A673 (cell line): ENCODE data around the gene TH. TPM values are rescaled to one million over a fixed set of nuclear protein-coding genes. Genes with fewer than 3 reads are reported as not detected.

ENCODE experiments used
- BruUV-seq: library from RNA; stranded (reverse); fragments of 400-500 nt; replicated peaks from 2 replicates; lab custom pipeline; 2021; lab: Mats Ljungman, UMichigan
- CTCF ChIA-PET: fragments of 300-600 bp; sonication (Branson Sonifier 250); formaldehyde crosslinking; loops from one replicate; lab custom pipeline; 2022; ENCODE audit warnings: antibody characterized with exemption; lab: Charles Lee
- POLR2A ChIA-PET: fragments of 300-600 bp; sonication (Branson Sonifier 250); formaldehyde crosslinking; loops from one replicate; lab custom pipeline; 2022; ENCODE audit warnings: antibody characterized with exemption; ENCODE audit not compliant: low non-redundant PET; lab: Charles Lee
- DNase-seq: peaks from one replicate; pipeline ENCODE4 v3.0.0-alpha.2; 2015; ENCODE audit warnings: low spot score
- H3K27ac ChIP-seq: fragments of 200-600 bp; sonication (generic); 2 replicates; pipeline ENCODE4 v1.5.1; 2016; ENCODE audit warnings: mixed run types, low read depth, mild to moderate bottlenecking, mixed read lengths, antibody characterized with exemption, low read length; ENCODE audit not compliant: poor library complexity, severe bottlenecking
- H3K27me3 ChIP-seq: fragments of 200-600 bp; sonication (generic); replicated peaks from 2 replicates; pipeline ENCODE4 v1.6.1; 2017; ENCODE audit warnings: mixed run types, low read depth, mild to moderate bottlenecking, mixed read lengths, antibody characterized with exemption, low read length; ENCODE audit not compliant: insufficient read depth, poor library complexity
- H3K36me3 ChIP-seq: fragments of 200-600 bp; sonication (generic); 2 replicates; pipeline ENCODE4 v1.6.1; 2016; ENCODE audit warnings: mixed run types, mild to moderate bottlenecking, mixed read lengths, antibody characterized with exemption, low read length; ENCODE audit not compliant: insufficient read depth, poor library complexity, severe bottlenecking
- H3K4me1 ChIP-seq: fragments of 200-600 bp; sonication (generic); 2 replicates; pipeline ENCODE4 v1.6.1; 2017; ENCODE audit warnings: mixed run types, mild to moderate bottlenecking, mixed read lengths, antibody characterized with exemption, low read length; ENCODE audit not compliant: insufficient read depth, poor library complexity, severe bottlenecking
- H3K4me3 ChIP-seq: fragments of 200-600 bp; sonication (generic); 2 replicates; pipeline ENCODE4 v1.5.1; 2016; ENCODE audit warnings: low read depth, mixed run types, mild to moderate bottlenecking, mixed read lengths, low read length; ENCODE audit not compliant: poor library complexity, severe bottlenecking
- H3K9me3 ChIP-seq: fragments of 200-600 bp; sonication (generic); 2 replicates; pipeline ENCODE4 v1.6.1; 2016; ENCODE audit warnings: mixed run types, low read depth, mild to moderate bottlenecking, mixed read lengths, antibody characterized with exemption, low read length; ENCODE audit not compliant: poor library complexity, severe bottlenecking
- EZH2 ChIP-seq: fragments of 200-600 bp; sonication (generic); IDR thresholded peaks from 2 replicates; pipeline ENCODE4 v1.6.1; 2017; ENCODE audit warnings: borderline replicate concordance, low read depth, mild to moderate bottlenecking, mixed read lengths, antibody characterized with exemption, low read length; ENCODE audit not compliant: poor library complexity, severe bottlenecking
- intact Hi-C: fragments of 100-400 bp; cut with micrococcal nuclease; formaldehyde crosslinking; loops from one replicate; pipeline ENCODE4 v1.10.0; 2022; ENCODE audit not compliant: unreplicated experiment
- total RNA-seq: library from RNA; stranded (reverse); gene quantifications from 2 replicates; pipeline ENCODE4 v1.2.3, GENCODE V29; 2021
- TF ChIP-seq, protein P1 (sequence below): fragments of 300-800, 200-600 bp; sonication (generic); conservative IDR thresholded peaks from 2 replicates; pipeline ENCODE4 v1.5.1; 2017; ENCODE audit warnings: low read depth, mild to moderate bottlenecking, antibody characterized with exemption, low read length, moderate library complexity, mixed read lengths

Gene TH
- total RNA-seq, 1 experiment from 2014 or later: not detected

DNA sequence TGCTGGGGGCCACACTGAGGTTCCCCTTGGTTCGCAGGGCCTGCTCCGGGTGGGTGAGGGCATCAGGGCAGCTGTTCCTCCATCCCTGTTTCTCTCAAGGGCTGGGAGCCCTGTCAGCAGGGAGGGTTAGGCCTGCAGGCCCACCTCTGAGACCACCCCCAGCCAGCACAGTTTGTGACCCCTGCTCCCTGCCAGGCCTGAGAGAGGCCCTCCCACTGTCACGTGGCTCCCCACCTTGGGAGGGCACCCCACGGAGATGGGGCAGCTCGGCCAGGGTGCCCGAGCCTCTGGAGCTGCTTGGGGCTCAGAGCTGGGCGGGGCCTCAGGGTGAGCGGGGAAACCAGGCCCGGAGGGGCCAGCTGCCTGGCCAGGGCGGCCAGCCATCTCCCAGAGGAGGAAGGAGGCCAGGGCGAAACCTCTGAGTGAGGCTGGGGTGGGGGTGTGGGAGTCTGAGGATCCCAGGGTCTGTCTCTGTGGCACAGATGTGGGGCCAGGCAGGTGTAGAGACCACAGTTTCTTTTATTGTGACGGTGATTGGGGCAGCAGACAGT, 8.1 kb downstream of the TH start:
- intact Hi-C loops: no loop called here
- no peaks in the 10 kb centered on the region for H3K27me3 ChIP-seq
- H3K4me1 ChIP-seq: no peaks in the 10 kb centered on the region
- DNase-seq: no peak
- no peaks in the 10 kb centered on the region for H3K36me3 ChIP-seq
- TF ChIP-seq, protein P1, sequence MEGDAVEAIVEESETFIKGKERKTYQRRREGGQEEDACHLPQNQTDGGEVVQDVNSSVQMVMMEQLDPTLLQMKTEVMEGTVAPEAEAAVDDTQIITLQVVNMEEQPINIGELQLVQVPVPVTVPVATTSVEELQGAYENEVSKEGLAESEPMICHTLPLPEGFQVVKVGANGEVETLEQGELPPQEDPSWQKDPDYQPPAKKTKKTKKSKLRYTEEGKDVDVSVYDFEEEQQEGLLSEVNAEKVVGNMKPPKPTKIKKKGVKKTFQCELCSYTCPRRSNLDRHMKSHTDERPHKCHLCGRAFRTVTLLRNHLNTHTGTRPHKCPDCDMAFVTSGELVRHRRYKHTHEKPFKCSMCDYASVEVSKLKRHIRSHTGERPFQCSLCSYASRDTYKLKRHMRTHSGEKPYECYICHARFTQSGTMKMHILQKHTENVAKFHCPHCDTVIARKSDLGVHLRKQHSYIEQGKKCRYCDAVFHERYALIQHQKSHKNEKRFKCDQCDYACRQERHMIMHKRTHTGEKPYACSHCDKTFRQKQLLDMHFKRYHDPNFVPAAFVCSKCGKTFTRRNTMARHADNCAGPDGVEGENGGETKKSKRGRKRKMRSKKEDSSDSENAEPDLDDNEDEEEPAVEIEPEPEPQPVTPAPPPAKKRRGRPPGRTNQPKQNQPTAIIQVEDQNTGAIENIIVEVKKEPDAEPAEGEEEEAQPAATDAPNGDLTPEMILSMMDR: no peak
- no peak for TF ChIP-seq EZH2
- no TSS peak for BruUV-seq
- H3K27ac ChIP-seq: no peak overlapping the region
- H3K9me3 ChIP-seq: no peaks in the 10 kb centered on the region
- H3K4me3 ChIP-seq: no peak overlapping the region
- POLR2A ChIA-PET: no interaction called here
- CTCF ChIA-PET: no interaction called here

DNA sequence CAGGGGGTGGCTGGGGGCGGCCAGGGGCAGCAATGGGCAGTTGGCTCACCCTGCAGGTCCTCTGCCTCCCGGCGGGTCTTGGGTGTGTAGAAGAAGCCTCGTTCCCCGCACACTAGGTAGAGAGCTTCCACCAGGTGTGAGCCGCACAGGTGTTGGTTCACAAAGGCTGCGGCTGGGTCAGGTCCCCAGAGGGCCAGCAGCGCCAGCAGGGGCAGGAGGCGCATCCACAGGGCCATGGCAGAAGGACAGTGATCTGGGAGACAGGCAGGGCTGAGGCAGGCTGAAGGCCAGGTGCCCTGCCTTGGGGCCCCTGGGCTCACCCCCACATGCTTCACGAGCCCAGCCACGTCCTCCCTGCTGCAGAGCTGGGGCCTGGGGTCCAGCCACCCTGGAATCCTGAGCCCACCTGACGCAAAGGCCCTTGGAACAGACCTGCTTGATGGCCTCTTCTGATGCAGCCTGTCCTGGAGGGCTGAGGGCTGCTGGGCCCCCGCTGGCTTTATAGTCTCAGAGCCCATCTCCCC, 10.8 kb downstream of the TH start, which contains the start of gene INS:
TSS of gene INS (minus strand) at position 474 of the 524 bp plus-strand sequence. CDS start at position 236, 238 bp downstream.
- CTCF ChIA-PET: no interaction called here
- POLR2A ChIA-PET: no interaction called here
- H3K27ac ChIP-seq: no peak within 1 kb of the TSS
- no peaks in the 10 kb centered on the region for H3K4me1 ChIP-seq
- H3K9me3 ChIP-seq: no peaks in the 10 kb centered on the region
- no TSS peak for BruUV-seq
- TF ChIP-seq EZH2: no peak
- intact Hi-C loops: no loop called here
- no peak within 1 kb of the TSS for H3K4me3 ChIP-seq
- no peaks in the 10 kb centered on the region for H3K27me3 ChIP-seq
- DNase-seq: no peak
- H3K36me3 ChIP-seq: no peaks in the 10 kb centered on the region

DNA sequence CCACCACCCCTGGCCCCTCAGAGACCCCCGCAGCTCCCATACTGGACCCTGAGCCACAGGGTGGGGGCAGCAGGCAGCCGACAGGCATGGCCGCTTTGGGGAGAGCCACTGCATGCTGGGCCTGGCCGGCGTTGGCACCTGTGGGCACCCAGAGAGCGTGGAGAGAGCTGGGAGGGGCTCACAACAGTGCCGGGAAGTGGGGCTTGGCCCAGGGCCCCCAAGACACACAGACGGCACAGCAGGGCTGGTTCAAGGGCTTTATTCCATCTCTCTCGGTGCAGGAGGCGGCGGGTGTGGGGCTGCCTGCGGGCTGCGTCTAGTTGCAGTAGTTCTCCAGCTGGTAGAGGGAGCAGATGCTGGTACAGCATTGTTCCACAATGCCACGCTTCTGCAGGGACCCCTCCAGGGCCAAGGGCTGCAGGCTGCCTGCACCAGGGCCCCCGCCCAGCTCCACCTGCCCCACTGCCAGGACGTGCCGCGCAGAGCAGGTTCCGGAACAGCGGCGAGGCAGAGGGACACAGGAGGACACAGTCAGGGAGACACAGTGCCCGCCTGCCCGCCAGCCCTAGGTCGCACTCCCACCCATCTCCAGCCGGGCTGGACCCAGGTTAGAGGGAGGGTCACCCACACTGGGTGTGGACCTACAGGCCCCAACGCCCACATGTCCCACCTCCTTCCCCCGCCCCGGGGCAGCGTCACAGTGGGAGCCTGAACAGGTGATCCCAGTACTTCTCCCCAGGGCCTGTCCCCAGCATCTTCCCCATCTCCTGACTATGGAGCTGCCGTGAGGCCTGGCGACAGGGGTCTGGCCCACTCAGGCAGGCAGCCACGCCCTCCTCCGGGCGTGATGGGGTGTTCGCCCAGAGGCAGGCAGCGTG, 11.8 kb downstream of the TH start:
- Histone ChIP-seq H3K27me3 (no peaks in the 10 kb centered on the region), H3K27ac (no peak overlapping the region), H3K9me3 (no peaks in the 10 kb centered on the region), H3K4me1 (no peaks in the 10 kb centered on the region), H3K36me3 (no peaks in the 10 kb centered on the region), H3K4me3 (no peak overlapping the region)
- ChIA-PET POLR2A (no interaction called here), CTCF (no interaction called here)
- TF ChIP-seq, protein P1: no peak
- no peak for TF ChIP-seq EZH2
- no TSS peak for BruUV-seq
- DNase-seq: no peak
- intact Hi-C loops: no loop called here
